ENCODE measurements around the gene ITGB2.

The ITGB2 gene

GRCh38 chr21:44857127-44857892, 63.4 kb downstream of the ITGB2 start:
- DNase-seq (ENCODE audit: extremely low spot score), result no peak
- ChIA-PET CTCF (interaction anchor here (0.7 to 1.6 kb wide), 3 partner anchors 12 to 17 kb away, joined by 3 read pairs; no protein-coding TSS in a partner anchor), POLR2A (no interaction called here)
- no peak for TF ChIP-seq CTCF (IDR thresholded peaks at IDR 0.05; ENCODE audit: control extremely low read depth, extremely low read depth, low read depth, missing control alignments)

- CTCF ChIA-PET, result interaction anchor here (1.0 kb wide), 1 partner anchor 10 kb away, joined by 4 read pairs; no protein-coding TSS in a partner anchor
- POLR2A ChIA-PET, result no interaction called here
- no peak for DNase-seq (ENCODE audit: extremely low spot score)
- no peak for TF ChIP-seq CTCF (IDR thresholded peaks at IDR 0.05; ENCODE audit: control extremely low read depth, extremely low read depth, low read depth, missing control alignments)
Observed at GRCh38 chr21:44856131-44856530, 64.6 kb downstream of the ITGB2 start.

GRCh38 chr21:44855572-44855971, 65.1 kb downstream of the ITGB2 start:
- no peak for DNase-seq (ENCODE audit: extremely low spot score)
- ChIA-PET CTCF (interaction anchor here (1.0 kb wide), 1 partner anchor 9 kb away, joined by 4 read pairs; no protein-coding TSS in a partner anchor), POLR2A (no interaction called here)
- no peak for TF ChIP-seq CTCF (IDR thresholded peaks at IDR 0.05; ENCODE audit: control extremely low read depth, extremely low read depth, low read depth, missing control alignments)

GRCh38 chr21:44854664-44855446, 65.8 kb downstream of the ITGB2 start:
- no peak for DNase-seq (ENCODE audit: extremely low spot score)
- no peak for TF ChIP-seq CTCF (IDR thresholded peaks at IDR 0.05; ENCODE audit: control extremely low read depth, extremely low read depth, low read depth, missing control alignments)
- CTCF ChIA-PET, result interaction anchor here (1.0 kb wide), 2 partner anchors 9 to 40 kb away, joined by 3 to 4 read pairs; no protein-coding TSS in a partner anchor
- POLR2A ChIA-PET, result no interaction called here

GRCh38 chr21:44854391-44854663, 66.4 kb downstream of the ITGB2 start:
- CTCF ChIA-PET, result interaction anchor here (1.0 kb wide), 1 partner anchor 40 kb away, joined by 3 read pairs; no protein-coding TSS in a partner anchor
- POLR2A ChIA-PET, result no interaction called here
- DNase-seq (ENCODE audit: extremely low spot score), result no peak
- no peak for TF ChIP-seq CTCF (IDR thresholded peaks at IDR 0.05; ENCODE audit: control extremely low read depth, extremely low read depth, low read depth, missing control alignments)

- TF ChIP-seq CTCF (IDR thresholded peaks at IDR 0.05; ENCODE audit: control extremely low read depth, extremely low read depth, low read depth, missing control alignments), result no peak
- ChIA-PET CTCF (interaction anchor here (1.2 kb wide), 1 partner anchor 94 kb away, joined by 3 read pairs; no protein-coding TSS in a partner anchor), POLR2A (no interaction called here)
- DNase-seq (ENCODE audit: extremely low spot score), result no peak
Observed at GRCh38 chr21:44853601-44854390, 66.9 kb downstream of the ITGB2 start.

Measured in GM10248 (cell line).